Measurements from ENCODE around the gene GHRL. TPM values are rescaled to one million over a fixed set of nuclear protein-coding genes. Genes with fewer than 3 reads are reported as not detected.

The GHRL gene
- total and polyA plus RNA-seq, 2 of the 4 experiments (the other 2 are of a cell fraction) = 0.27 TPM; not detected in 1

DNA sequence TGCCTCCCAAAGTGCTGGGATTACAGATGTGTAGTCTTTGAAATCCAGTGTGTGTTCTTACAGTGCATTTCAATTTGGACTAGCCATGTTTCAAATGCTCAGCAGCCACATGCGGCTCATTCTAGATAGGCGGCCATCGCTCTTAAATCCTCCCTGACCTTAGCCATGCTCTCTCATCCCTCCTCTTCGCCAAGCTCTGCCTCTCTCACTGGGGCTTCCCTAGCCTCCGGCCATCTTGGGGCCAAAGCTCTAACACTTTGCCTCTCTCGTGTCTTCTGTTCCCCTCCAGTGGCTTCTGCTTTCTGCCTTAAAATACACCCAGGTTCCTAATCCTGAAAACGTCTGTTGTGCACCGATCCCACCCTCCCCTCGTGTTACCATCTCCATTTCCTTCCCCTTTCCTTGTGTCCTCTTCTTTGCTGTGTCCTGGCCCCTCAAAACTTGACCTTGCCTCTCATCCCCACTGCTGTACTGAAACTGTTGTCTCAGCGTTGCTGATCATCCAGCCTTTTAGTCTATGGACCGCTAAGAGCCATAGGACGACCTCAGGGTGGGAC lies 1.4 kb upstream of the GHRL start:
- Histone ChIP-seq H2AK9ac (replicated peaks; ENCODE audit: low read depth, low read length, poor library complexity) (no peak overlapping the region), H3K23ac (ENCODE audit: low read depth, low read length) (no peak overlapping the region), H3K4me3 (ENCODE audit: insufficient read depth, low read depth, low read length) (no peak overlapping the region), H3K9me3 (ENCODE audit: control insufficient read depth, insufficient read depth, low read length) (no peaks in the 10 kb centered on the region), H3K36me3 (ENCODE audit: control insufficient read depth, insufficient read depth, low read length) (peaks cover 15% of the 10 kb centered on the region), H2AK5ac (ENCODE audit: low read depth, low read length) (no peak overlapping the region), H3K4me2 (ENCODE audit: low read depth, low read length) (no peak overlapping the region), H4K5ac (ENCODE audit: low read depth, low read length) (no peak overlapping the region), H2BK15ac (ENCODE audit: low read depth, low read length) (no peak overlapping the region), H2BK120ac (ENCODE audit: low read depth, low read length) (no peak overlapping the region), H3K9ac (ENCODE audit: low read depth, low read length) (no peak overlapping the region), H3K56ac (ENCODE audit: extremely low read depth, insufficient read depth, low read length) (no peak overlapping the region), H2BK20ac (ENCODE audit: low read depth, low read length) (no peak overlapping the region), H3K9me1 (ENCODE audit: insufficient read depth, low read length) (no peaks in the 10 kb centered on the region), H4K91ac (ENCODE audit: insufficient read depth, low read depth, low read length) (no peak overlapping the region), H3K4me1 (ENCODE audit: control insufficient read depth, insufficient read depth, low read length) (no peaks in the 10 kb centered on the region), H3K14ac (replicated peaks; ENCODE audit: low read depth, low read length) (no peak overlapping the region), H2AFZ (replicated peaks; ENCODE audit: low read length, poor library complexity) (no peak overlapping the region), H4K20me1 (ENCODE audit: insufficient read depth, low read length) (no peaks in the 10 kb centered on the region), H4K8ac (ENCODE audit: low read depth in 2 of 2, low read length in 2 of 2) (no peak overlapping the region), H3K27me3 (ENCODE audit: control insufficient read depth, insufficient read depth, low read length) (no peaks in the 10 kb centered on the region), H3K79me1 (ENCODE audit: low read depth in 1 of 2, low read length in 2 of 2) (no peaks in the 10 kb centered on the region), H3K27ac (ENCODE audit: insufficient read depth, low read length) (no peak overlapping the region), H3K4ac (ENCODE audit: low read depth, low read length) (no peak overlapping the region), H2BK5ac (ENCODE audit: low read depth, low read length, poor library complexity, severe bottlenecking) (no peak overlapping the region), H3K18ac (ENCODE audit: low read depth, low read length) (no peak overlapping the region)
- ATAC-seq (ENCODE audit: low read depth) = no peak
- intact Hi-C loops (cut with micrococcal nuclease) (no loop called here), dilution Hi-C loops (cut with HindIII; ENCODE audit: low sequenced_read_pairs, unreplicated experiment) (no loop called here), in situ Hi-C loops (cut with MboI; ENCODE audit: low sequenced_read_pairs) (no loop called here)
- TF ChIP-seq RCOR1 (IDR thresholded peaks at IDR 0.05; ENCODE audit: insufficient replicate concordance, low read length) (no peak), BHLHE40 (IDR thresholded peaks at IDR 0.05; ENCODE audit: low read depth, low read length) (no peak)
- ChIA-PET CTCF (no interaction called here), POLR2A (ENCODE audit: unreplicated experiment) (no interaction called here)
- no TSS peak for BruUV-seq (replicated peaks)
- 95% methylated on average over 7 of the region's 12 CpGs; no CpG with 5 or more reads in 1 of the 2 experiments for whole genome bisulfite sequencing, 2 experiments (ENCODE audit: extremely low coverage in 2 of 2, insufficient read length in 1 of 2)
- DNase-seq = no peak

Measured in IMR-90 (cell line).